Measurements from ENCODE around the gene RAB24.
"Not testable (repeated sequence)": the region's sequence is repeated elsewhere in the genome, so short reads cannot be mapped to it uniquely, and the experiment has no call there.

RAB24 gene

DNA sequence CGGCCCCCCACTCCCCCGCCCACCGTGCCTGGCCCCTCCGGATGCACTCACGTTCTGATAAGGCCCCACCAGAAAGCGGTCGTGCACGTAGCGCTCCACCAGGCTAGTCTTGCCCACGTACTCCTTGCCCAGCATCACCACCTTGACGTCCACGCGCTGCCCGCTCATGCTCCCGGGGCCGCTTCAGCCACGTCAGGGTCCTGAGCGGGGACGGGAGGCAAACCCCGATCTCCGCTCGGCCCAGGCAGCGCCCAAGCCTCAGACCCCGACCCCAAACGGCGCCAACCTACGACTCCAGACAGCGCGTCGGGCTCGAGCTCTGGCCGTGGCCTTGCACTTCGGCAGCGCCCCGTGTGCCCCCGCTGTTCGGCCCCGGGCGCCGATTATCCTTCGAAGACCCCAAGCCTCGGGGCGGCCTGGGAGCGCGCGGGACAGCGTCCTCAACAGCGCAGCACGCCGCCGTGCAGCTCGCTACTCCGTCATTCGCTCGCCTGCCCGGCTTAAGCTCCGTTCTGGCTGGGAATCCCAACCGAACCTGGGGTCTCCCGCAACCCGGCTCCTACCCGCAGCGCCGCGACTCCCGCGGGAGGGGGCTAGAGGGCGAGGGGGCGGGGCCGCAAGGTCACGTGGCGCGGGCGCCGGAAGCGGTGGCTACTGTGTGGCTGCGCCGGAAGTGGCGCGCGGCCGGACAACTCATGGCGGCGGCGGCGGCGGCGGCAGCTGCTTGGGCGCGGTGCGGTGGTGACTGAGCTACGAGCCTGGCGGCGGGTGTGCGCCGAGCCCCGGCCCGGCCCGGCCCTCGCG, at the start of gene RAB24, which contains the start of gene PRELID1:
Gene RAB24, minus strand, starts transcription at position 599 of the 804 bp plus-strand sequence. Its CDS starts 431 bp downstream, at position 168.
Gene PRELID1, plus strand, starts transcription at position 679 of the 804 bp plus-strand sequence. CDS start 187 bp downstream, outside the sequence.
- peak; percentile 89 for DNase-seq

DNA sequence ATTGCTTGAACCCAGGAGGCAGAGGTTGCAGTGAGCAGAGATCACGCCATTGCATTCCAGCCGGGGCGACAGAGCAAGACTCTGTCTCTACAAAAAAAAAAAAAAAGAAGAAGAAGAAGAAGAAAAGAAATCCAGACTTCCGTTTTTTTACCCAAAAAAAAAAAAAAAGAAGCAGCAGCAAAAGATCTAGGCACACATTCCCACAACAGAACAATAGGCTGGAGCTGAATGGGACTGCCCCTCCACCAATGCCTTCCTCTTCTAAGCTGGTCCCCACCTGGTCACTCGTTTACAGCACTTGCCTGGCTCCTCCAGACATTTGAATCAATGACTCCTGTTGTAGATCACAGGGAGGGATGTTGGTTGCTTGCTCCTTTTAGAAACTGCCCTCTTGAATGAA, 49.6 kb upstream of the RAB24 start:
- no peak for DNase-seq

DNA sequence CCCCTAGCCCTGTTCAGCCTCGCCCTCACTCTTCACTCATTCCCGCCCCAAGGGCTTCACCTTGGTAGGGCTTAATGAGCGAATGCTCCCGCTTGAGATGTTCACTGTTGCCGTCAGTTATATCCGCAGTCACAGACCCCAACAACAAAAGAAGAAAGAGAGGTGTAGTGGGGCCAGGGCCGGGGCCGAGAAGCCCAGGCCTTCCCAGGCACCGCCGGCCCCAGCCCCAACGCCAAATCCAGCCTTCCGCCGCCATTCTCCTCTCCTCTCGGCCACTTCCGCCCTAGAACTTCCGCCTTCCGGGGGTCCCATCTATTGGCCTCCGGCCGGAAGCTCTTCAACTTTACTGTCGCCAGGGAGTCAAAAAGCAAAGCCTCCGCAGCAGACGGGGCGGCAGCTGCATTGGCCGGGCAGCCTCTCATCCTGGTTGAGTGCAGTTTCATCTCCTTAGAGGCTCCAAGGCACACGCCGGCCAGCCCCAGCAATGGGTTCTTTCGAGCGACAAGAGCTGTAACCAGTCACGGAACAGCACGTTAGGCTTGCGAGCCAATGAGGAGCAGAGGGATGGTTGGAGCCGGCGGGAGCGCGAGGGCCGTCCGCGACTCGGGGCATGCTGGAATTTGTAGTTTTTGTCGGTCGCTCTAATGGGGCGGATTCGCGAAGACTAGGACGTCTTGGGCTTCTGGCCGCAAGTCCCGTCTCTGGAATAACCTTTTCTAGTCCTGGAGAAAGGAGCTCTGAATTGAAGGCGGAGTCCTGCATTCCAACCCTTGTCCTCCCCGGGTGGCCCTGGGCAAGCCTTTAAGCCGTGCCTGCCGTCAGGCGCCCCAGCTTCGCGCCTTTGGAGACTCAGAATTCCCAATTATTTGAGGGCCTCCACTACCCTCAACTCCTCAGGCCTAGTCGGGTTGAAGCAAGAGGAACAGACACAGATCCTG, 48.1 kb upstream of the RAB24 start, which contains the start of gene LMAN2:
Gene LMAN2, minus strand, starts transcription at position 277 of the 938 bp plus-strand sequence. Its CDS starts 21 bp downstream, at position 256.
- DNase-seq = peak; percentile 96

DNA sequence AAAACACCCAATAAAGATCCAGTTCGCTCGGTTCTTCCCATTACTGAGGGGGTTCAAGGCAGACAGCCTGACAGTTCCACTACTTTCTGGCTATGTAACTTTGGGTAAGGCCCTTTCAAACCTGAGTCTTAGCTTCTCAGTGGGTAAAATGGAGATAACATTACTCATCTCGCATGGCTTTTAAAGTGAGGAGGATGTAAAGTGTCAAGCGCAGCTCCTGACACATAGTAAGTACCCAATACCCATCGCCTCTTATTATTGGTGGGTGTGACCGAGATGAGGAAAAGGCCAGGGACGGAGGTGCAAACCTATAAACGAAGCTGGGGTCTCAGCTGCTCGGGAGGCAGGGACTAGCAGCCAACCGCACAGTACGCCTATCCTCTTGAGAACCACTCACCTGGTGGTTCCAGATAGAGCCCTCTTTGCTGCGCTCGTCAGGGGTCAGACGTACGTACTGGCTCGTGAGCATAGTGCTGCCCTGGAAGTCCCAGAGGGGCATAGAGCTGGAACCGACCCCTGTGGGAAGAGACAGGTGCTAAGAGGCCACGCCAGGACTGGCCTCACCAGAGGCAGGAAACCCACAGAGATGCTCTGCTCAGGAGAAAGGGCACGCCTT, 47.4 kb upstream of the RAB24 start:
- DNase-seq = peak; percentile 25

DNA sequence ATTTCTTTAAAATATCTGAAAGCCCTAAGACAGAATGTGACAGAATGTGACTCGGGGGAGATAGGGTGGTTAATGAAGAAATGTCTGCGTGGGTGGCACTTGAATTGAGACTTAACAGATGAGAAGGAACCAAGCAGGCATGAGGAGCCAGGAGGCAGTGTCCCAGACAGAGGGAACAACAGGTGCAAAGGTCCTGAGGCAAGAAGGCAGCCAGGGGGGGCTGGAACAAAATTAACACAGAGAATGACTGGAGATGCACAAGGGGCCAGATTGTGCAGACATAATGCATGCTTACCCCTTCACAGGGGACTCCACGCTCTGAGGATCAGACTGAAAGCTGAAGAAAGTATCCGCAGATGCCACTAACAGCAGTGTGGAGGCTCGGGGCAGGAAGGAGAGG, 46.2 kb upstream of the RAB24 start:
- no peak for DNase-seq

DNA sequence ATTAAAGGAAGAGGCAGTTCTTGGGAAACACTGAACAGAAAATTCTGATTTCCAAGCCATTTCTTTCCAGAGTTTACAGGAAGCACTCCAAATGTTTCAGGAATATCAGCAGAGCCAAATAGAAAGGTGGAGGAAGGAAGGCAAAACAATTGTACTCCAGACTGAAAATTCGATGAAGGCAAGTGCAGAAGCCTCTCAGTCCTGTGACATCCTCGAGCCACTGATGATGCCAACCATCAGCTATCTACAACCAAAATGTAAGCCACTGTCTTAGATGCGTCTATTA, 45.8 kb upstream of the RAB24 start:
- no peak for DNase-seq

DNA sequence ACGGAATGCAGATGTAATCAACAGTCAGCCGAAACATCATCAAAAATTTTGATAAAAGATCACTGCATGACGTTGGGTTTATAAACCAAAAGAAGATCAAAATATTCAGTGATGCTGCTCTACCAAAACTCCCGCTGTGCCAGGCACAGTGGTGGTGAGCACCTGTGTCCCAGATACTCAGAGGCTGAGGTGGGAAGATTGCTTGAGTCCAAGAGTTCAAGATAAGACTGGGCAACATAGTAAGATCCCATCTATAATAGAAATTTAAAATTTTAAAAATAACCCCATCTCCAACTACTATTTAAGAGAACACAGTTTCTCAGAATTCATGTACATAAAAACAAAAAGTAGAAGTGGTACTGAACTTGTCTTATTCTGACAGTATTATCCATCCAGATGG, 44.2 kb upstream of the RAB24 start:
- DNase-seq = no peak

DNA sequence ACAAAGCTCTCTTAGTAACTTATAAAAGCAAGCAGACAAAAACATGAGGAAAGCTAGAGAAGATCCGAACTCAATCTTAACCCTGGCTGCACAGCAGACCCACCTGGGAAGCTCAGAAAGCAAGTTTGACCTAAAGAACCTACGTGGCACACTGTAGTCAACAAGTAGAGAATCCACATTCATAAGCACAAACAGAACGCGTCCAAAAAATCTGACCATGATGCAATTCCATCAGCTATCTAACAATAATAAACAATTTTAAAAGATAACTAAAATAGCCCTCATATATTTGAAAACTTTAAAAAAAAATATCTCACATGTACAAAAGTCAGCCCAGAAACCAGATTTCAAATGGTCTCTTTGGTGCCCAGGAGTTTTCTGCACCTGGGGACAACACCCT, 43.3 kb upstream of the RAB24 start:
- no peak for DNase-seq

DNA sequence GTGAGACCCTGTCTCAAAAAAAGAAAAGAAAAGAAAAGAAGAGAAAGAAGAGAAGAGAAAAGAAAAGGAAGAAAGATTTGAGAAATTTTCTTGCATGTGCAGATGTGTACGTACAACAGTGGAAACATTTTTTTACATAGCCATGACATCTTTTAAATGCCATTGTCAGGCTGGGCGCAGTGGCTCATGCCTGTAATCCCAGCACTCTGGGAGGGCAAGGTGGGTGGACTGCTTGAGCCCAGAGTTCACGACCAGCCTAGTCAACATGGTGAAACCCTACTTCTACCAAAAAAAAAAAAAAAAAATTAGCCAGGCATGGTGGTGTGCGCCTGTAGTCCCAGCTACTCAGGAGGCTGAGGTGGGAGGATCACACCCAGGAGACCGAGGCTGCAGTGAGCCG, 41.4 kb upstream of the RAB24 start:
- DNase-seq = no peak

DNA sequence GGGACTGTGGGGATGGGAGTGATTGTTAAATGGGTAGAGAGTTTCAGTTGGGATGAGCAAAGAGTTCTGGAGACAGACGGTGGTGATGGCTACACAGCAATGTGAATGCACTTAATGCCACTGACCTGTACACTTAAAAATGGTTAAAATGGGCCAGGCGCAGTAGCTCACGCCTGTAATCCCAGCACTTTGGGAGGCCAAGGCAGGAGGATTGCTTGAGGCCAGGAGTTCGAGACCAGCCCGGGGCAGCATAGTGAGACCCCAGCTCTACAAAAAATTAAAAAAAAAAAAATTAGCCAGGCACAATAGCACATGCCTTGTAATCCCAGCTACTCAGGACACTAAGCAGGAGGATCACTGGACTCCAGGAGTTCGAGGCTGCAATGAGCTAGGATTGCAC, 40.3 kb upstream of the RAB24 start:
- no peak for DNase-seq

DNA sequence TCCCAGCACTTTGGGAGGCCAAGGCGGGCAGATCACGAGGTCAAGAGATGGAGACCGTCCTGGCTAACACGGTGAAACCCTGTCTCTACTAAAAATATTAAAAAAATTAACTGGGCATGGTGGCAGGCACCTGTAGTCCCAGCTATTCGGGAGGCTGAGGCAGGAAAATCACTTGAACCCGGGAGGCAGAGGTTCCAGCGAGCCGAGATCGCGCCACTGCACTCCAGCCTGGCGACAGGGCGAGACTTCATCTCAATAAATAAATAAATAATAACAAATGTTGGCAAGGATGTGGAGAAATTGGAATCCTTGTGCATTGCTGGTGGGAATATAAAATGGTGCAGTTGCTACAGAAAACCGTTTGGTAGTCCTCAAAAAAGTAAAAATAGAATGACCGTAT, 39.5 kb upstream of the RAB24 start:
- DNase-seq = not testable (repeated sequence)

DNA sequence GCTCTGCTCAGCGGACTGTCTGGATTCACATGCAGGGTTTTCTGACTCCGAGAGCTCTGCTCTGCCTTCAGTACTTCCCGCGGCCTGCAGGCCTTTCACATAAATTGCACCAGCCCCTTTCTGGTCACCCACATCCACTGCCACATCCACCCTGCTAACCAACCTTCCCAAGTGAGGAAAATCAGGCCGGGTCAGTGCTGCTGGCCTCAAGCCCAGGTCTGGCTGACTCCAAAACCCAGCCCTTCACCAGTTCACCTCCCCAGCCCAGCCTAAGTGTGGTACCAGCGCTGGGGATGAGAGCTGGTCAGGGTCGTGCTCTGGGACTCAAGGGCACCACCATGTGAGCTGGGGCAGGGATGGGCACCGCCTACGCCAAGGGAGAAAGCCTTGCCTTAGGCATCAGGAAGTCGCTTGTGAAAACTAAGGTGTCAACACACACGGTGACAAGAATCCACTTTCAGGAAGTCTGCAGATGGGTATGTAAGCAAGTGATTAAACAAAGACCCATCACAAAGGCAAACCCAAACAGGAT, 35.7 kb upstream of the RAB24 start:
- DNase-seq = no peak

DNA sequence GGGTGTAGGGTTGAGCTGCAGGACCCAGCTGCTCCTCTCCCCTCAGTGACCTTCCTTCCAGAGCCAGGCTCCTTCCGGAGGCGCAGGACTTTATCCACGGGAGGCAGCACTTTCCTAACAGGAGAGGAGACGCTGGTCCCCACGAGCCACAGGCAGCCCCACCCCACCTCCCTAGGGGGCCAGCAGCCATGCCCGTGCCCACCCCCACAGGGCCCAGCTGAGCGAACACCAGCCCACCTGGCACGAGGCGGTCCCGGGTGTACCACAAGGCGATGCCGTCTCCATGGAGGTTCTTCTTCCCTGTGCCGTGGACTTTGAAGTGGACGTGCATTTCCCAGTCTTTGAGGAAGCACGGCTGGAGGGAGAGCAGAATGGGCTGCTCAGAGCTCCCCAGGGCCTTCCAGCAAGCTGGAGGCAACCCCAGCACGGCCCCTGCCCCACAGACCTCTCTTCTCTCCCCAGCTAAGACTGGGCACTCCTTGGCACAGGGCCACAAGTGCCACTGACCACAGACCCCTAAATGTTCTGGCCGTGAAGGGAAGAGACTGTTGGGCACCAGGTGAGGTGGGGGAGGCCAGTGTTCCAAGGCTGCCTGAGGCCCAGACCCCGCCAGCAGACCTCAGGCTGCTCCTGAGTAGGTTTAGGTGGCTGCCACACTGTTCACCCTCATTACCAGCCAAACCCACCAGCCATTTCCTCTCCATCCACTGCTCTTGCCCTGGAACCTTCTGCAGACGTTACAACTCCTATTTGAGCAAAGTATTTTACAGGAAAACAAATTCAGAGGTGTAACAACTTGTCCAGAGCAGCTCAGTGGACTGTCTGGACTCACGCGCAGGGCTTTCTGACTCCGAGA, 35.0 kb upstream of the RAB24 start:
- no peak for DNase-seq

DNA sequence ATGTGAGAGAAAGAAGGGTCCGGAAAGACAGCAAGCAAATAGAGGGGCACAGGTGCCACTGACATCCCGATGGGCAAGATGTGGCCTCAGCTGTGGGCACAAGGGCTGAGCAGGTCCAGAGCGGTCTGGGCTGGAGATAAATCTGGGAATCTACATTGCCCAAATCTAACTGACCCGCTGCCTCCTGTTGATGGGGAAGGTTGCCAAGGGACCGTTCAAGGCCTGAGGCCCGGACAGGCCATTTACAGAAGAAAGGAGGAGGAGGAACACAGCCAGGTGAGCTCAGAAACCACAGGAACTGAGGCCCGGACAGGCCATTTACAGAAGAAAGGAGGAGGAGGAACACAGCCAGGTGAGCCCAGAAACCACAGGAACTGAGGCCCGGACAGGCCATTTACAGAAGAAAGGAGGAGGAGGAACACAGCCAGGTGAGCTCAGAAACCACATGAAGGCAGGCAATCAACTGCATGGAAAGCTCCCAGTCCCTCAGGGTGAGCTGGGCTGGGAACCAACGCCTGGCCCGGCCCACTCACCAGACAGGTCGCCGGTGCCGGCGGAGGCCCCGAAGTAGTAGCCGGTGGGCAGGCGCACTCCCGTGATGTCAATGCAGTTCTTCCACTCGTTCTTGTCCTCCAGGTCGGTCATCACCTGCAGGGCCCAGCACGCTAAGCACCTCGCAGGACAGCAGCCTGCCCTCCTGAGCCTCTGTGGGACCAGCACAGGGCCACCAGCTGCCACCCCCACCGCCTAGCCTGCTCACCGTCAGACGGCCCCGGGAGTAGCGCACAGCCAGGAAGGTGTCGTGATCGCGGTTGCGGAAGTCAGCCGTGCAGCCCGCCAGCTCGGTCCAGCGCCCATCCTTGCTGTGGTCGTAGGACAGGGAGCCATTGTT, 33.3 kb upstream of the RAB24 start:
- DNase-seq = no peak

DNA sequence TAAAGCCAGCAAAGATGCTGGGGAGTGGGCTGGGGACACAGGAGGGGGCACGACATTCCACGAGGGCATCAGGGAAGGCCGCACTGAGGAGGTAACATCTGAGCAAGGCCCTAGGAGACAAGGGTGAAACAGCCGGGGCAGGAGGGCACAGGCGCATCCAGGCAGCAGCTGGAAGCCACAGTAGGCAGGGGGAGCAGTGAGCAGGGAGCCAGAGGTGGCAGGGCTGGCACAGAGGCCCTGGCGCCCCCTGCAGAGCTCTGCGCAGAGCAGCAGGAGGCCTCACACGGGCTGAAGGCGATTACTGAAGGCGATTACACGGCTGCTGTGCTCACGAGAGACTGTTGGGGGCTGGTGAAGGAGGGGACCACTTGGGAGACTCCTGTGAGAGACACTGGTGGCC, 32.6 kb upstream of the RAB24 start:
- peak; percentile 48 for DNase-seq

DNA sequence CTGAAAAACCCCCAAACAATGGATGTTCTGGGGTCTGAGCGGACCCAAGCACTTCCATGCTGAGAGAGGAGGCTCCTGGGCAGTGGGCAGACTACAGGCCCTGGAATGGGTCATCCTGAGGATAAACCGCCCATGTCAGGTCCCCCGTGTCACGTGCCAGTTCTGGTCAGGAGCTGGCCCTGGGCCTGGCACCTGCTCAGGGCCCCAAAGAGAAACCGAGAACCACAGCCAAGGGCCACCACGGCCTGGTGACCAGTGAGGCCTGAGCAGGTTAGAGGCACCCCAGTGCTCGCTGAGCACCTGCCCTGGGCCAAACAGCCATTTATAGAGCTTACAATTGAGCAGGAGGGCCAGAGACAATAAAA, 32.2 kb upstream of the RAB24 start:
- no peak for DNase-seq

DNA sequence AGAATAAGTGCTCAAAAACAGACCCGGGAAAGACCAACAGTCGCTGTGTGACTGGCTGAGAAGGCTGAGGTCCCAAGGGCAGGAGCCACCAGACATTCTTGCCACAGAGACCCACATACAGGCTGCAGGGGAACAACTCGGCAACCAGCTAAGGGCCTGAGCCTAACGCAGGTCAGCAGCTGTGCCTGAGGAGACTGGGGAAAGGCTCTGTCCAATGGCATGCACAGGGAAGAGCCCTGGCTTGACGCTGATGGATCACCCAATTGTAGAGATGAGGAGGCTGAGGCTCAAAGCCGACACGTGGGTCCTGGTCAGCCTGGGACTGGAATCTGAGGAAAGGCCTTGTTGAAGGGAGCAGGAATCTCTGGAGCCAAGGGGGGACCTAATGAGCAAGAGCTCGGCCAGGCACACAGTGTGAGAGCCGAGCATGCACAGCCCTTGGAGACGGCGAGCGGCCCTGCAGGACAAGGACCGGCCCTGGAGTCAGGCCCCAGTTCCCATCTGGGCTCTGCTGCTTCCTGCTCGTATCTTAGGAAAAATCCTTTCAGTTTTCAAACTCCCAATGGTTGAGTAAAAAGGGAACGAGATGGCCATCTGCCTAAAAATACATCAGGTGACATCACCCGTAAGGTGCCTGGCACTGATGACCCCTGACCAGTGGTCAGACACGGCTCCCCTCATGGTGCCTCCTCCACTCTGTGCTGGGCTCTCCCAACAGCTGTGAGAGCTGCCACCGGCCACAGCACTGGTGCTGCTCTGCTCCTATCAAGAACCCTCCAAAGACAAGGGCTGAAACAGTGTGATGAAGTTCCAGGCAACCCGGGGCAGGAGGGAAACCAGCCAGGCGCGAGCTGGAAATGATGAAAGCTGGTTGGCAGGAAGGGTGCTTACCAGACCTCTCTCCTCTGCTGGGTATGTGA, 31.5 kb upstream of the RAB24 start:
- DNase-seq = no peak

DNA sequence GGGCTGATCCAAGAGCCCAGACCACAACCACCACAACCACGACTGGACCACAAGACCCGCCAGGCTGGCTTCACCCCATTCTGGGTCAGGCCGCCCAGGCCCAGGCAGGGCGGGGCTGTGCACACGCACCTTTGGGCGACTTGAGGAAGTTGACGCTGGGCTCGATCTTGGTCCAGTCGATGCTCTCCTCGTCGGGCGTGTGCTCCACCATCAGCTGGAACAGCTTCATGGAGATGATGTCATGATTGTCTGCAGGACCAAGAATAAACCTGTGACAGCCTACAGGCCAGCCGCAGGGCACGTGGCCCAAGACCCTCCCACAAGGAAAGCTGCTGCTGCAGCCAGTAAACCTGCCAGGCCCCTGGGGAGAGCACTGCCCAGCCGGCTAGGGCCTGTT, 30.6 kb upstream of the RAB24 start:
- no peak for DNase-seq

DNA sequence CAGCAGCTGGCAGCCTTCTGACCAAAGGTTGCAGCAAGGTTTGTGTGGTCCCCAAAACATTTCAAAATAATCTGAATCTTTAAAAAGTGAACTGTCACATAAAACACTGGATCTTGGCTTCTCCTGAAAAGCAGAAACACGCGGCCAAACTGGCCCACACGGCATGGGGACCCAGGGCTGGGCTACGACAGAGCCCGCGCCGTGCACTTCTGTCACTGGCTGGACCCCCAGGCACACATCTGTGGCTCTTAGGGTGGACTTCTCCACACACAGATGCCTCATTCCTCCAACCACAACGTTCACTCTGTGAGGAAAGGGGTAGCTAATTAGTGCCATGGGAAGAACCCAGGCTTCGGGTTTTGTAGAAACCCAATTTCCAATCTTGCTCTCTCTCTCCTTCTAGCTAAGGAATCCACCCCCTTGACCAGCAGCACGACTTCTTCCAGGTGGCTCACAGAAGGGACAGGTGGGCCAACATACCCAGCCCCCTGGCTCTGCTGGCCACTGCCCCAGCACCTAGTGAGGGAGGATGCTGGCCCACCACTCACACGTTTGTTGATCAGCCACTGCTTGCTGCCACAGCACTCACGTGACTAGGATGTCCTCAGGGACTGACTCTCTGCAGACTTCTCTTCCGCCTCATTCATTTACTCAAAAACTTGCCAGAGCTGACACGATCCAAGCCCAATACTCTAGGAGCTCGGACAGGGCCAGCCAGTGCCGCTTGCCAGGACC, 30.1 kb upstream of the RAB24 start:
- no peak for DNase-seq
